HFF-Myc (cell line): ENCODE results near the gene AFM.

Experiments used
- DNase-seq: peaks from one replicate; pipeline ENCODE4 v3.0.0-alpha.2; 2011; ENCODE audit warnings: low read depth; ENCODE audit errors: extremely low read depth
- H3K4me3 ChIP-seq: replicated peaks from 2 replicates; pipeline ENCODE4 v1.5.1; 2011; ENCODE audit warnings: low read depth, mild to moderate bottlenecking, control low read depth, low read length
- TF ChIP-seq, protein P1 (sequence below): IDR thresholded peaks from 2 replicates; pipeline ENCODE4 v1.5.1; 2012; ENCODE audit warnings: mild to moderate bottlenecking, low read depth, low read length, control low read depth; ENCODE audit errors: missing control alignments

AFM gene

GRCh38 chr4:73499996-73500765, 18.6 kb downstream of the AFM start:
- TF ChIP-seq, protein P1, sequence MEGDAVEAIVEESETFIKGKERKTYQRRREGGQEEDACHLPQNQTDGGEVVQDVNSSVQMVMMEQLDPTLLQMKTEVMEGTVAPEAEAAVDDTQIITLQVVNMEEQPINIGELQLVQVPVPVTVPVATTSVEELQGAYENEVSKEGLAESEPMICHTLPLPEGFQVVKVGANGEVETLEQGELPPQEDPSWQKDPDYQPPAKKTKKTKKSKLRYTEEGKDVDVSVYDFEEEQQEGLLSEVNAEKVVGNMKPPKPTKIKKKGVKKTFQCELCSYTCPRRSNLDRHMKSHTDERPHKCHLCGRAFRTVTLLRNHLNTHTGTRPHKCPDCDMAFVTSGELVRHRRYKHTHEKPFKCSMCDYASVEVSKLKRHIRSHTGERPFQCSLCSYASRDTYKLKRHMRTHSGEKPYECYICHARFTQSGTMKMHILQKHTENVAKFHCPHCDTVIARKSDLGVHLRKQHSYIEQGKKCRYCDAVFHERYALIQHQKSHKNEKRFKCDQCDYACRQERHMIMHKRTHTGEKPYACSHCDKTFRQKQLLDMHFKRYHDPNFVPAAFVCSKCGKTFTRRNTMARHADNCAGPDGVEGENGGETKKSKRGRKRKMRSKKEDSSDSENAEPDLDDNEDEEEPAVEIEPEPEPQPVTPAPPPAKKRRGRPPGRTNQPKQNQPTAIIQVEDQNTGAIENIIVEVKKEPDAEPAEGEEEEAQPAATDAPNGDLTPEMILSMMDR, result no peak
- H3K4me3 ChIP-seq, result no peak overlapping the region
- no peak for DNase-seq

DNA sequence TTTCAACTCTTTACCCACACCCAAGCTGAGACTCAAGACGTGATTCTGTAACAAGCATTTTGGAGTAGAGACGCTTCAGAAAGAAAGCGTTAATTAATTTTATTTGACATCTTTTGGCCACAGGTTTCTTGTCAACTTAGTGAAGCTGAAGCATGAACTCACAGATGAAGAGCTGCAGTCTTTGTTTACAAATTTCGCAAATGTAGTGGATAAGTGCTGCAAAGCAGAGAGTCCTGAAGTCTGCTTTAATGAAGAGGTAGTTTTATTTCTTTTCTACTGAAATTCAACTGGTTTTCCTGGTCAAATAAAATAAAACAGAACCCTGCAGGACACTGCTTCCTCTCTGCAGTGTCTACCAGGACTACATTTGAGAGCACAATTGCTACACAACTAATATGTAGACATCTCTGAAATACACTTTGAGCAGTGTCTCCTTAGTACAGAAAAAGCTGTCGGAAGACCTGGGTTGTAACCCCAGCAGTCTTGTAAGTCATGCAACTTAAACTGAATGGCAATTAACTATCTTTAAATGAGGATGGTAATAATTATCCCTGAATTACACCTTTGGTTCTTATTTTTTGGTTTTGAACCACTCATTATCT, 20.2 kb downstream of the AFM start:
- no peak overlapping the region for H3K4me3 ChIP-seq
- DNase-seq, result no peak
- TF ChIP-seq, protein P1, result no peak

GRCh38 chr4:73505567-73505966, 24.0 kb downstream of the AFM start:
- DNase-seq, result no peak
- TF ChIP-seq, protein P1, result no peak
- H3K4me3 ChIP-seq, result no peak overlapping the region

DNA sequence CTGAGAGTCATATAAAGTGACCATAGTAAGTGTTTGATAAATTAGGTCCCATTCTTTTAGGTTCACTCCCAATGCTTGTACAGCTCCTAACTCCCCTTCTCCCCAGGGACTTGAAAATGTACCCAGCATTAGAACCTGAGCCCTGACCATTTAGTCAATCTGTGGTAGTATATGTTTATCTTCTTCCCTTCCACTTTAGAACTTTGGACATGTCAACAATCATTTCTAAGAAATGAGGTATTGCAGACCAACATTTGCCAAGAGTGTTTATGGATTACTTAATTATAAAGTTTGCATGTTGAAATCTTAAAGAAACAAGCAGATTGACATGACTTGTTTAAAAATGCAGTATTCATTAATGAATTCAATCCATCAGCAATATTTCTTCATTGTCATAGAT, 26.0 kb downstream of the AFM start:
- H3K4me3 ChIP-seq, result no peak overlapping the region
- TF ChIP-seq, protein P1, result no peak
- DNase-seq, result no peak

DNA sequence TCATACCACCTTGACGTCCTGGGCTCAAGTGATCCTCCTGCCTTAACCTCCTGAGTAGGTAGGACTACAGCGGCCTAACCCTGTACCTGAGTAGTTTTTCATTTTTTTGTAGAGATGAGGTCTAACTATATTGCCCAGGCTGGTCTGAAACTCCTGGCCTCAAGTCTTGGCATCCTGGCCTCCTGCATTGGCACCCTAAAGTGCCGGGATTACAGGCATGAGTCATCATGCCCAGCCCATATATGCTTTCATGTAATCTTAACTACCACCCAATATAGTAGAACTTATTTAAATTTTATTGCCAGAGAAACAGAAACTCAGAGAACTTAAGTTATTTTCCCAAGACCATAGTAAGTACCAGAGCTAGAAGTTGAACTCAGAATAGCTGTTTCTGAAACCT, 27.1 kb downstream of the AFM start:
- no peak overlapping the region for H3K4me3 ChIP-seq
- TF ChIP-seq, protein P1, result no peak

DNA sequence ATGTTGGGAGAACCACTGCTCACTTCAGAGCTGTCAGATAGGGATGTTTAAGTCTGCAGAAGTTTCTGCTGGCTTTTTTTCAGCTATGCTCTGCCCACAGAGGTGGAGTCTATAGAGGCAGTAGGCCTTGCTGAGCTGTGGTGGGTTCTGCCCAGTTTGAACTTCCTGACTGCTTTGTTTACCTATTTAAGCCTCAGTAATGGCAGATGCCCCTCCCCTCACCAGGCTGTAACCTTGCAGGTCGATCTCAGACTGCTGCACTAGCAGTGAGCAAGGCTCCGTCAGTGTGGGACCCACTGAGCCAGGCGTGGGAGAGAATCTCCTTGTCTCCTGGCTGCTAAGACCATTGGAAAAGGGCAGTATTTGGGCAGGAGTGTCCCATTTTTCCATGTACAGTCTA, 36.8 kb downstream of the AFM start:
- H3K4me3 ChIP-seq, result no peak overlapping the region
- TF ChIP-seq, protein P1, result no peak
- DNase-seq, result no peak

More for the DNA sequence above, 27.1 kb downstream of the AFM start:
- DNase-seq, result no peak
